GM20000 (cell line): ENCODE data around the gene DNLZ.
"Not testable (repeated sequence)": the region's sequence is repeated elsewhere in the genome, so short reads cannot be mapped to it uniquely, and the experiment has no call there.

Experiments used
- DNase-seq: peaks from one replicate; pipeline ENCODE4 v3.0.0; 2012; ENCODE audit warnings: low spot score
- CTCF ChIP-seq: IDR thresholded peaks from 2 replicates; pipeline ENCODE4 v1.5.1; 2012; ENCODE audit warnings: mild to moderate bottlenecking, control low read depth; ENCODE audit errors: extremely low read depth, missing control alignments

DNLZ gene

GRCh38 chr9:136357202-136357725, 6.3 kb downstream of the DNLZ start:
- TF ChIP-seq CTCF, result no peak
- no peak for DNase-seq

- no peak for DNase-seq
- TF ChIP-seq CTCF, result no peak
Observed at GRCh38 chr9:136355616-136356557, 7.7 kb downstream of the DNLZ start.

- TF ChIP-seq CTCF, result no peak
- no peak for DNase-seq
Observed at GRCh38 chr9:136354592-136355085, 8.9 kb downstream of the DNLZ start.

GRCh38 chr9:136353757-136354488, 9.6 kb downstream of the DNLZ start:
- DNase-seq, result no peak

GRCh38 chr9:136353088-136353487, 10.5 kb downstream of the DNLZ start:
- TF ChIP-seq CTCF, result no peak
- no peak for DNase-seq

More at GRCh38 chr9:136353757-136354488, 9.6 kb downstream of the DNLZ start:
- no peak for TF ChIP-seq CTCF

GRCh38 chr9:136352682-136353081, 10.9 kb downstream of the DNLZ start:
- DNase-seq, result no peak
- TF ChIP-seq CTCF, result no peak

- DNase-seq, result not testable (repeated sequence)
Observed at GRCh38 chr9:136351868-136352267, 11.7 kb downstream of the DNLZ start.
